Spinal cord (tissue), 10 donors: ENCODE measurements around the gene EPB41L2. TPM values are rescaled to one million over a fixed set of nuclear protein-coding genes. Genes with fewer than 3 reads are reported as not detected.
A peak's percentile ranks its signal among the peaks of the same experiment; 100 is the strongest.
"Not testable (repeated sequence)": the region's sequence is repeated elsewhere in the genome, so short reads cannot be mapped to it uniquely, and the experiment has no call there.

Experiments
- DNase-seq, 6 donors: peaks; one replicate each; pipeline versions ENCODE4 v3.0.0 to v3.0.0-alpha.2; 2013 to 2015; ENCODE audit warnings: low spot score in 6 of 6, low read depth in 4 of 6
- H3K27ac ChIP-seq: one replicate; pipeline ENCODE4 v1.5.1; 2013; ENCODE audit warnings: low read depth, low read length, control low read depth
- H3K27me3 ChIP-seq: one replicate; pipeline ENCODE4 v1.6.1; 2013; ENCODE audit warnings: low read length; ENCODE audit not compliant: control insufficient read depth, insufficient read depth
- H3K36me3 ChIP-seq: one replicate; pipeline ENCODE4 v1.6.1; 2013; ENCODE audit warnings: low read length; ENCODE audit not compliant: control insufficient read depth, insufficient read depth
- H3K4me1 ChIP-seq: one replicate; pipeline ENCODE4 v1.6.1; 2013; ENCODE audit warnings: low read length; ENCODE audit not compliant: control insufficient read depth, insufficient read depth
- H3K4me3 ChIP-seq: one replicate; pipeline ENCODE4 v1.5.1; 2013; ENCODE audit warnings: low read depth, low read length, control low read depth
- H3K9me3 ChIP-seq: one replicate; pipeline ENCODE4 v1.6.1; 2013; ENCODE audit warnings: low read length; ENCODE audit not compliant: control insufficient read depth, insufficient read depth
- WGBS: methylation state at CpG from one replicate; pipeline ENCODE4 v1.1.5; 2013; ENCODE audit warnings: missing lambda C conversion rate; ENCODE audit not compliant: insufficient coverage; 5-methylcytosine and 5-hydroxymethylcytosine counted together
- polyA plus RNA-seq, 2 donors: library from polyadenylated mRNA; unstranded; fragments of 120-200 nt; gene quantifications; one replicate each; pipeline ENCODE4 v1.2.1, GENCODE V29; 2013; ENCODE audit not compliant: insufficient read length in 2 of 2
- total RNA-seq, 2 donors: library from RNA; depleted of rRNA in 1 of 2; stranded (reverse); fragments of 120-200 nt in 1 of 2; fragments of >200 nt in 1 of 2; gene quantifications; one replicate each; pipeline versions ENCODE4 v1.2.3 to v1.2.4, GENCODE V29; 2013 to 2014
- donor health status: healthy.

Gene EPB41L2
- total and polyA plus RNA-seq, 4 donors: 122 to 311 (median 267) TPM

- Histone ChIP-seq H3K27ac (peak overlapping the region; percentile 47), H3K36me3 (no peaks in the 10 kb centered on the region), H3K9me3 (no peaks in the 10 kb centered on the region), H3K4me3 (no peak overlapping the region), H3K27me3 (no peaks in the 10 kb centered on the region), H3K4me1 (no peaks in the 10 kb centered on the region)
- 80% methylated on average over 1 of the region's 6 CpGs for WGBS
- peak in 1 of 6 donors; percentile 72 for DNase-seq
Observed at GRCh38 chr6:130991422-130992137, 71.5 kb downstream of the EPB41L2 start.

- H3K4me1 ChIP-seq, H3K27me3 ChIP-seq, DNase-seq, H3K27ac ChIP-seq, H3K9me3 ChIP-seq, H3K36me3 ChIP-seq, H3K4me3 ChIP-seq: not testable (repeated sequence)
- 99% methylated on average over 5 of the region's 5 CpGs for WGBS
Observed at GRCh38 chr6:130987539-130987938, 75.5 kb downstream of the EPB41L2 start.

- Histone ChIP-seq H3K36me3 (no peaks in the 10 kb centered on the region), H3K9me3 (peaks cover 2% of the 10 kb centered on the region), H3K4me1 (no peaks in the 10 kb centered on the region), H3K4me3 (no peak overlapping the region), H3K27ac (no peak overlapping the region), H3K27me3 (no peaks in the 10 kb centered on the region)
- 100% methylated on average over 8 of the region's 8 CpGs for WGBS
- DNase-seq: no peak
Observed at GRCh38 chr6:130985115-130985514, 77.9 kb downstream of the EPB41L2 start.

DNA sequence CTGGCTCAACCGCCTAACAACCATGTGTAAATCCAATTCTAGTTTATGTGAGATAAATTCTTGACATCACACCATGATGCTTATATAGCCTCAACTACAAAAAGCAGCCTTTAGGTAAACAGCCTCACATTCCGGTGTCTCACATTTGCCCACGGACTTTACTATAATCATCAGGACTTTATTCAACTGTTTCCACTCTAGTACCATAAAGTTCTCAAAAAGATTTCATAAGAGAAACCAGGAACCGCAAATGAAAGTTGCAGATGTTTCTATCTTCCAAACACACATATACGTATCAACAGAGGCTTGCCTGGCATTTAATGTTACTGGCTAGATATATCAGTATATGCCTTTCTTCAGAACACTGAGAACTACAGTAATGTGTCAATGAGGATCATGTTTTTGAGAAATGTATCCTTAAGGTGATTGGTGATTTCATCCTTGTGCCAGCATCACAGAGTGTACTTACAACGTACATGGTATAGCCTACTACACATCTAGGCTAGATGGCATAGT is 80.0 kb downstream of the EPB41L2 start:
- Histone ChIP-seq H3K27ac (no peak overlapping the region), H3K27me3 (no peaks in the 10 kb centered on the region), H3K4me1 (no peaks in the 10 kb centered on the region), H3K4me3 (no peak overlapping the region), H3K9me3 (peaks cover 2% of the 10 kb centered on the region), H3K36me3 (no peaks in the 10 kb centered on the region)
- 82% methylated on average over 2 of the region's 6 CpGs for WGBS
- DNase-seq: no peak

GRCh38 chr6:130982135-130982534 is 80.9 kb downstream of the EPB41L2 start:
- peak in 1 of 6 donors; percentile 31 for DNase-seq
- no CpG with 5 or more reads among the region's 1 CpG for WGBS

GRCh38 chr6:130981409-130981808 is 81.6 kb downstream of the EPB41L2 start:
- Histone ChIP-seq H3K4me1 (no peaks in the 10 kb centered on the region), H3K36me3 (no peaks in the 10 kb centered on the region), H3K27ac (peak overlapping the region; percentile 29), H3K9me3 (peaks cover 2% of the 10 kb centered on the region), H3K27me3 (no peaks in the 10 kb centered on the region), H3K4me3 (no peak overlapping the region)
- DNase-seq: peak; percentile 31 to 79 (median 53)

More at GRCh38 chr6:130982135-130982534, 80.9 kb downstream of the EPB41L2 start:
- Histone ChIP-seq H3K9me3 (peaks cover 2% of the 10 kb centered on the region), H3K27ac (no peak overlapping the region), H3K36me3 (no peaks in the 10 kb centered on the region), H3K27me3 (no peaks in the 10 kb centered on the region), H3K4me3 (no peak overlapping the region), H3K4me1 (no peaks in the 10 kb centered on the region)

GRCh38 chr6:130980310-130981032 is 82.6 kb downstream of the EPB41L2 start:
- Histone ChIP-seq H3K27ac (peak overlapping the region; percentile 29), H3K4me1 (no peaks in the 10 kb centered on the region), H3K27me3 (no peaks in the 10 kb centered on the region), H3K9me3 (no peaks in the 10 kb centered on the region), H3K36me3 (no peaks in the 10 kb centered on the region), H3K4me3 (no peak overlapping the region)
- no peak for DNase-seq
- 75% methylated on average over 2 of the region's 5 CpGs for WGBS

GRCh38 chr6:130978660-130979396 is 84.2 kb downstream of the EPB41L2 start:
- no peaks in the 10 kb centered on the region for H3K9me3 ChIP-seq
- no peak overlapping the region for H3K4me3 ChIP-seq
- H3K27ac ChIP-seq: no peak overlapping the region
- H3K27me3 ChIP-seq: no peaks in the 10 kb centered on the region
- 100% methylated on average over 1 of the region's 5 CpGs for WGBS
- H3K4me1 ChIP-seq: no peaks in the 10 kb centered on the region
- DNase-seq: peak in 1 of 6 donors; percentile 11
- H3K36me3 ChIP-seq: no peaks in the 10 kb centered on the region

DNA sequence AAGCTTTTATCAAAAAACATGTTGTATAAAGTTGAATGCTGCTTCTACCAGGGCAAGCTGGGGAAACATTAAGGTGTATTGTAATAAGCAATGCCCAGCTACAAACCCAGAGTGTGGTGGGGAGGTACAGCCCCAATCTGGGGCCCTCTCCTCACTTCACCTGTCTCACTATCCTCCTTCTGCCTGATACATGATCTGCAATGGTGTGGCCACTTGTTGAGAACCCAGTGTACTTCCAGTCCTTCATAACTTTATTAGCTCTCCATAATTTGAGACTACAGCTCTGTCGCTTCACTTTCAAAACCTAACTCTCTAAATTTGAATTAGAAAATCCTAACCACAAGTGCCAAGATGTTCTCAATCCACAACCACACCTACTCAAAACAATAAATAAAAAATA is 84.9 kb downstream of the EPB41L2 start:
- Histone ChIP-seq H3K4me1 (no peaks in the 10 kb centered on the region), H3K36me3 (no peaks in the 10 kb centered on the region), H3K27me3 (no peaks in the 10 kb centered on the region), H3K9me3 (no peaks in the 10 kb centered on the region), H3K4me3 (no peak overlapping the region), H3K27ac (no peak overlapping the region)
- WGBS: 100% methylated on average over 1 of the region's 1 CpG
- no peak for DNase-seq
